Tibial nerve (tissue), 4 donors: ENCODE measurements around the gene C3orf52. TPM values are rescaled to one million over a fixed set of nuclear protein-coding genes. Genes with fewer than 3 reads are reported as not detected.

Experiments
- DNase-seq, 2 donors: peaks; one replicate each; pipeline ENCODE4 v3.0.0-alpha.2; 2019; ENCODE audit warnings: low spot score in 2 of 2
- H3K27ac ChIP-seq, 4 donors: fragments of 200-600 bp; sonication (generic) in 3 of 4; one replicate each; pipeline ENCODE4 v1.5.1; 2017 to 2019; ENCODE audit warnings: mild to moderate bottlenecking in 1 of 4
- H3K27me3 ChIP-seq, 2 donors: fragments of 200-600 bp; sonication (generic) in 1 of 2; one replicate each; pipeline versions ENCODE4 v1.5.1 to v1.6.0; 2017 to 2019
- H3K36me3 ChIP-seq, 3 donors: fragments of 200-600 bp; sonication (generic); one replicate each; pipeline ENCODE4 v1.5.1; 2018 to 2019
- H3K4me1 ChIP-seq, 4 donors: fragments of 200-600 bp; sonication (generic) in 3 of 4; one replicate each; pipeline ENCODE4 v1.5.1; 2017 to 2019
- H3K4me3 ChIP-seq, 4 donors: fragments of 200-600 bp; sonication (generic) in 3 of 4; one replicate each; pipeline ENCODE4 v1.5.1; 2017 to 2019; ENCODE audit warnings: mild to moderate bottlenecking in 1 of 4, moderate library complexity in 1 of 4
- H3K9me3 ChIP-seq, 4 donors: fragments of 200-600 bp; sonication (generic) in 3 of 4; one replicate each; pipeline ENCODE4 v1.5.1; 2017 to 2019
- CTCF ChIP-seq, 5 experiments: fragments of 200-600 bp in 3 of 5; fragments of 450-650 bp in 2 of 5; sonication (generic) in 3 of 5; IDR thresholded peaks; one replicate each; pipeline ENCODE4 v1.5.1; 2016 to 2019; ENCODE audit warnings: antibody characterized with exemption in 5 of 5, mild to moderate bottlenecking in 3 of 5, moderate library complexity in 2 of 5
- EP300 ChIP-seq, 2 donors: sonication (generic); formaldehyde crosslinking; IDR thresholded peaks; one replicate each; pipeline ENCODE4 v1.6.1; 2017; ENCODE audit warnings: antibody characterized with exemption in 2 of 2, mild to moderate bottlenecking in 1 of 2
- POLR2A ChIP-seq, 2 donors: fragments of 450-650 bp; IDR thresholded peaks; one replicate each; pipeline ENCODE4 v1.6.1; 2017; ENCODE audit warnings: antibody characterized with exemption in 2 of 2, mild to moderate bottlenecking in 2 of 2, moderate library complexity in 2 of 2
- WGBS, 2 donors: methylation state at CpG; one replicate each; pipeline ENCODE4 v1.1.5; 2018; 5-methylcytosine and 5-hydroxymethylcytosine counted together
- total RNA-seq, 4 donors: library from RNA; depleted of rRNA; stranded (reverse); fragments of >200 nt; gene quantifications; one replicate each; pipeline ENCODE4 v1.1.0, GENCODE V29; 2016

The C3orf52 gene
- total RNA-seq, 4 donors from 2014 or later: 0.98 to 8.5 (median 5.6) TPM

DNA sequence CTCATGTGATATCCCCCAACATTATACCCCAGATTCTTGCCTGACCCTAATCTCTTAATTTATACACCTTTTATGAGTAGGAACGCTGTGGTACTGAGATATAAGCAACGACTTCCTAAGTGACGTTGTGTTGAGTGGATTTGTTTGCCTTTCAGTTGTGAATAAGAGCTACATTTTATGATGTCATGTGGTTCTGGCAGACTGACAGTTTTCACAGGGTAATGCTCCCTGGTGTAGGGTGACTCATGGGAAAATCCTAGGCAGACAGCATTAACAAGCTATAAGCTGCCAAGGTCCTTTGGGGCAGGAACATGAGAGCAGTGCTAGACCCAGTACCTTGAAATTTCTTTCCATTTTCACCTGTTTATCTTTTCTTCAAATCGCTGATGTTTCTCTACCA lies 11.2 kb downstream of the C3orf52 start:
- Histone ChIP-seq H3K4me1 (peaks cover 0 to 9% (median 0%) of the 10 kb centered on the region in 4 donors), H3K27ac (no peak overlapping the region), H3K36me3 (no peaks in the 10 kb centered on the region), H3K9me3 (no peaks in the 10 kb centered on the region), H3K27me3 (no peaks in the 10 kb centered on the region), H3K4me3 (no peak overlapping the region)
- 37 to 40% methylated on average over 4 of the region's 4 CpGs for WGBS, 2 donors
- no peak for TF ChIP-seq EP300 (IDR thresholded peaks at IDR 0.05)
- no peak for TF ChIP-seq POLR2A (IDR thresholded peaks at IDR 0.05)
- no peak for TF ChIP-seq CTCF (IDR thresholded peaks at IDR 0.05)
- DNase-seq: no peak

DNA sequence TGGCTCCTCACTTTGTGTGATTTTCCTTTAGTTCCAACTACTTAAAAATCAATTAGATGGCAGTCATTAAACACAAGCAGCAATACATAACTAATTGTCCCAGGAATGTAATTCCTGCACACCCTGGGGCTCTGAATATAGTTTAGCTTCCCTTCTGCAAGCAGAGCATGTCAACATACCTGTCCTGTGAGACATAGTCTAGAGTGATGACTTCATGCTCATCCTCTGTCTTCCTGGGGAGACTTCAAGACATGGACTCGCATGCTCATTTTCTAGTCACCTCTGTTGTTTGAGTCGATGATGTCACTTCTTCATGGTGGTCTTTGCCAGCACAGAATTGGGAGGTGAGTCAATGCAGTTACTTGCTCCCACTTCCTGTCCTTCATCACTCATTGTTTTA lies 15.7 kb downstream of the C3orf52 start:
- TF ChIP-seq EP300 (IDR thresholded peaks at IDR 0.05) (no peak), CTCF (IDR thresholded peaks at IDR 0.05) (no peak), POLR2A (IDR thresholded peaks at IDR 0.05) (no peak)
- H3K9me3 ChIP-seq: no peaks in the 10 kb centered on the region
- no peaks in the 10 kb centered on the region for H3K27me3 ChIP-seq
- no peaks in the 10 kb centered on the region for H3K36me3 ChIP-seq
- no peak for DNase-seq
- H3K27ac ChIP-seq: no peak overlapping the region
- no peaks in the 10 kb centered on the region for H3K4me1 ChIP-seq
- WGBS, 2 donors: 85 to 90% methylated on average over 2 of the region's 2 CpGs
- no peak overlapping the region for H3K4me3 ChIP-seq

DNA sequence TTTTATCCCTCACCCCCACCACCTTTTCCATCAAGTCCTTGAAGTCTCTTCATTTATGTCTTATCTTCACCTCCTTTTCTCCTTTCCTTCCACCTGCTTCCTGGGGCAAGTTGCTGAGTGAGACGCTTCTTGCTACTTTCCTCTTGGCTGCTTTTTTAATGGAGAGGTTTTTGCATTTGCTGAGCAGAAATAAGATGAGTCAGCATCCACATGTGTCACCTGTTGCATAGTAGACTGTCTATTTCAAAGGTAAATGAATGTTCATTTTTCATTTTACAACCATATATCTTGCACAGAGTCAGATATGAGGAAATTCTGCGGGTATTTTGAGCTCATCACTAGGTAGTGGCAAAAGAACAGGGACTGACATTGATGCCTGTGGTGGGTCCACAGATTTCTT lies 18.6 kb downstream of the C3orf52 start:
- Histone ChIP-seq H3K27me3 (no peaks in the 10 kb centered on the region), H3K27ac (no peak overlapping the region), H3K9me3 (no peaks in the 10 kb centered on the region), H3K36me3 (no peaks in the 10 kb centered on the region), H3K4me3 (no peak overlapping the region), H3K4me1 (no peaks in the 10 kb centered on the region)
- TF ChIP-seq POLR2A (IDR thresholded peaks at IDR 0.05) (no peak), EP300 (IDR thresholded peaks at IDR 0.05) (no peak), CTCF (IDR thresholded peaks at IDR 0.05) (no peak)
- WGBS, 2 donors: 91 to 96% methylated on average over 2 of the region's 2 CpGs
- DNase-seq: no peak

DNA sequence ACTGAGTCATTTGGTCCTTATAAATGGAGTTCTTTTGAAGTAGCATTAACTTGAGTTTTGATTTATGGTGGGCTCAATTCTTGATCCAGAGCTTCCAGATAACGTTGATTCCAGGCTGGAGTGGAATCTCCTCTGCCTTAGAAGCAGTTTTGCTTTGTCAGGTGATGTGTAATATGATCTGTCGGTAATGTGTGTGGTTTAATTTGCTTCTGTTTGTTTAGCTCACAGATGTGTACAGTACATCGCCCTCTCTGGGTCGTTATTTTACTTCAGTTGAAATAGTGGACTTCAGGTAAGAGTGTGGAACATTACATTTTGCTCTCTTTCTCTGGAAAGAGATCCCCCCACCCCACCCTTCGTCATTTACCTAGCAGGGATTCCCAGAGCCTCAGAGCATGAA lies 23.1 kb downstream of the C3orf52 start:
- H3K4me3 ChIP-seq: no peak overlapping the region
- no peak for DNase-seq
- H3K36me3 ChIP-seq: no peaks in the 10 kb centered on the region
- H3K27ac ChIP-seq: no peak overlapping the region
- WGBS, 2 donors: 75 to 82% methylated on average over 5 of the region's 5 CpGs
- H3K4me1 ChIP-seq: no peaks in the 10 kb centered on the region
- TF ChIP-seq CTCF (IDR thresholded peaks at IDR 0.05): no peak
- H3K27me3 ChIP-seq: no peaks in the 10 kb centered on the region
- H3K9me3 ChIP-seq: no peaks in the 10 kb centered on the region

DNA sequence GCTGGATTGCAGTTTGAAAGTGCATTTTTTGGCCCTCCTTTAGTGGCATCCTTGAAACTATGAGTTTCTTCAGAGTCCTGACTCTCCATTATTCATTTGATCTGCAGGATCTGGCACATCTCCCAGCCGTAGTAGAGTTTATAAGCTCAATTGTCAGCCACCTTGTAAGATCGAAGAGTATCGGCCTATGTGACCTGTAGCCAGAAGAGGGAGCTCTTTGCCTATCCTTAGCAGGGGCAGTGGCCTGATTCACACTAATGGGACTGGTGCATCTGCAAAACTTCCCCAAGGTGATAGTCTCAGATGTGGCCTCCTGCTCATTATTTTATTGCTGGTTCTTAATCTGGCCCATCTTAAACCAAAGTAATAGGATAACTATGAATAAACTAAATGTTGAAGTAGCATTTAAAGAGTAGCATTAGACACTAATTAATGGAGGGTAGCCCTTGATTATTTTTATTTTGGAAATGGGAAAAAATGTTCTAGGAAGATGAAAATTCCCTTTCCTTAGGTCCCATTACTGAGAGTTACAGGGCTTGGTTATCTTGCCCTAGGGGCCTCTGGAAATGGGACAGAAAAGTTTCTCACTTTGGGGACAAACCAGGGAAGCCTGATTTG lies 25.7 kb downstream of the C3orf52 start:
- no peaks in the 10 kb centered on the region for H3K27me3 ChIP-seq
- no peak overlapping the region for H3K4me3 ChIP-seq
- H3K36me3 ChIP-seq: no peaks in the 10 kb centered on the region
- peaks cover 0 to 14% (median 0%) of the 10 kb centered on the region in 4 donors for H3K4me1 ChIP-seq
- 12 to 34% methylated on average over 3 of the region's 3 CpGs for WGBS, 2 donors
- no peaks in the 10 kb centered on the region for H3K9me3 ChIP-seq
- peak in 1 of 2 donors; percentile 53 for DNase-seq
- no peak overlapping the region for H3K27ac ChIP-seq
- TF ChIP-seq POLR2A (IDR thresholded peaks at IDR 0.05): no peak
- TF ChIP-seq EP300 (IDR thresholded peaks at IDR 0.05): no peak
- peak; percentile 44 to 63 (median 58) for TF ChIP-seq CTCF (IDR thresholded peaks at IDR 0.05)
